ENCODE data around the gene PBX1. TPM values are rescaled to one million over a fixed set of nuclear protein-coding genes. Genes with fewer than 3 reads are reported as not detected.

Gene PBX1
- polyA plus RNA-seq, 1 donor (not counting 4 experiments of a cell fraction or from before 2014, with no cell fraction given): 2.2 TPM

GRCh38 chr1:164863056-164863455 is 304.1 kb downstream of the PBX1 start:
- H2AFZ ChIP-seq (ENCODE audit: control insufficient read depth, low read length): no peak overlapping the region
- H3K4me2 ChIP-seq (ENCODE audit: control insufficient read depth, extremely low read depth, insufficient read depth, low read depth, low read length): no peak overlapping the region
- DNase-seq (ENCODE audit: low read depth, low spot score) (no peak), FAIRE-seq (no peak)
- H3K9me1 ChIP-seq (ENCODE audit: control insufficient read depth, extremely low read depth, insufficient read depth, low read length): no peaks in the 10 kb centered on the region
- no peak overlapping the region for H3K9ac ChIP-seq (ENCODE audit: control insufficient read depth, extremely low read depth, insufficient read depth, low read length)
- no peaks in the 10 kb centered on the region for H3K9me3 ChIP-seq (ENCODE audit: control insufficient read depth, low read depth, low read length)
- dilution Hi-C loops (cut with MboI; ENCODE audit: extremely low pct_ligation_motif_present, low sequenced_read_pairs): no loop called here
- no peaks in the 10 kb centered on the region for H3K4me1 ChIP-seq (ENCODE audit: control insufficient read depth, extremely low read depth, insufficient read depth, low read length)
- no peaks in the 10 kb centered on the region for H3K27me3 ChIP-seq (ENCODE audit: control insufficient read depth, extremely low read depth, insufficient read depth, low read length)
- TF ChIP-seq CTCF (optimal IDR thresholded peaks at IDR 0.05 in 1 of 3, IDR thresholded peaks at IDR 0.05 in 1 of 3, conservative IDR thresholded peaks at IDR 0.05 in 1 of 3; ENCODE audit: extremely low read depth in 1 of 3, insufficient read depth in 2 of 3, low read length in 3 of 3) (no peak), EZH2 (IDR thresholded peaks at IDR 0.05; ENCODE audit: low read length) (no peak)
- no peaks in the 10 kb centered on the region for H3K79me2 ChIP-seq (ENCODE audit: control insufficient read depth, insufficient read depth, low read length)
- H3K36me3 ChIP-seq (ENCODE audit: control insufficient read depth in 2 of 2, extremely low read depth in 1 of 2, insufficient read depth in 2 of 2, low read length in 2 of 2): no peaks in the 10 kb centered on the region
- no peaks in the 10 kb centered on the region for H4K20me1 ChIP-seq (ENCODE audit: control insufficient read depth, extremely low read depth, insufficient read depth, low read length)
- no peak overlapping the region for H3K4me3 ChIP-seq (ENCODE audit: control insufficient read depth in 2 of 3, extremely low read depth in 1 of 3, insufficient read depth in 2 of 3, low read depth in 1 of 3, low read length in 3 of 3)
- no peak overlapping the region for H3K27ac ChIP-seq (ENCODE audit: control insufficient read depth, insufficient read depth, low read length)

- no peak for FAIRE-seq
Observed at GRCh38 chr1:164864161-164864560, 305.2 kb downstream of the PBX1 start.

More at GRCh38 chr1:164864161-164864560, 305.2 kb downstream of the PBX1 start:
- dilution Hi-C loops (cut with MboI; ENCODE audit: extremely low pct_ligation_motif_present, low sequenced_read_pairs): no loop called here
- Histone ChIP-seq H3K4me3 (ENCODE audit: control insufficient read depth in 2 of 3, extremely low read depth in 1 of 3, insufficient read depth in 2 of 3, low read depth in 1 of 3, low read length in 3 of 3) (no peak overlapping the region), H2AFZ (ENCODE audit: control insufficient read depth, low read length) (no peak overlapping the region), H3K27me3 (ENCODE audit: control insufficient read depth, extremely low read depth, insufficient read depth, low read length) (no peaks in the 10 kb centered on the region), H3K79me2 (ENCODE audit: control insufficient read depth, insufficient read depth, low read length) (no peaks in the 10 kb centered on the region), H3K27ac (ENCODE audit: control insufficient read depth, insufficient read depth, low read length) (no peak overlapping the region), H3K36me3 (ENCODE audit: control insufficient read depth in 2 of 2, extremely low read depth in 1 of 2, insufficient read depth in 2 of 2, low read length in 2 of 2) (no peaks in the 10 kb centered on the region), H3K9ac (ENCODE audit: control insufficient read depth, extremely low read depth, insufficient read depth, low read length) (no peak overlapping the region), H3K9me3 (ENCODE audit: control insufficient read depth, low read depth, low read length) (no peaks in the 10 kb centered on the region), H3K4me1 (ENCODE audit: control insufficient read depth, extremely low read depth, insufficient read depth, low read length) (no peaks in the 10 kb centered on the region), H3K4me2 (ENCODE audit: control insufficient read depth, extremely low read depth, insufficient read depth, low read depth, low read length) (no peak overlapping the region), H4K20me1 (ENCODE audit: control insufficient read depth, extremely low read depth, insufficient read depth, low read length) (no peaks in the 10 kb centered on the region), H3K9me1 (ENCODE audit: control insufficient read depth, extremely low read depth, insufficient read depth, low read length) (no peaks in the 10 kb centered on the region)
- no peak for DNase-seq (ENCODE audit: low read depth, low spot score)
- TF ChIP-seq EZH2 (IDR thresholded peaks at IDR 0.05; ENCODE audit: low read length) (no peak), CTCF (optimal IDR thresholded peaks at IDR 0.05 in 1 of 3, IDR thresholded peaks at IDR 0.05 in 1 of 3, conservative IDR thresholded peaks at IDR 0.05 in 1 of 3; ENCODE audit: extremely low read depth in 1 of 3, insufficient read depth in 2 of 3, low read length in 3 of 3) (no peak)
